HCT116 (cell line): ENCODE results near the gene TBX4. TPM values are rescaled to one million over a fixed set of nuclear protein-coding genes. Genes with fewer than 3 reads are reported as not detected.

ENCODE experiments used
- ATAC-seq: fragments of 200-7000 bp; cut with Tn5 transposase; 2 replicates; pipeline ENCODE4 v1.9.1; 2020; ENCODE audit warnings: mild to moderate bottlenecking, moderate library complexity
- BruUV-seq: library from RNA; stranded (reverse); fragments of 400-500 nt; replicated peaks from 2 replicates; lab custom pipeline; 2021; lab: Mats Ljungman, UMichigan
- CTCF ChIA-PET: fragments of 300-600 bp; sonication (Branson Sonifier 250); formaldehyde crosslinking; loops from one replicate; lab custom pipeline; 2021; ENCODE audit warnings: antibody characterized with exemption; lab: Charles Lee
- POLR2A ChIA-PET: fragments of 300-600, 350-600 bp; sonication (Branson Sonifier 250); formaldehyde crosslinking; loops from one replicate; lab custom pipeline; 2021; ENCODE audit warnings: antibody characterized with exemption; lab: Charles Lee
- RAD21 ChIA-PET, 2 experiments: fragments of 300-600 bp; sonication (Branson Sonifier 250); formaldehyde crosslinking; loops; one replicate each; lab custom pipeline; 2023; ENCODE audit warnings: low total read pairs in 2 of 2; ENCODE audit not compliant: uncharacterized antibody in 2 of 2, unreplicated experiment in 2 of 2, low non-redundant PET in 1 of 2; lab: Charles Lee
- DNase-seq: peaks from one replicate; pipeline ENCODE4 v3.0.0-alpha.2; 2010; ENCODE audit warnings: low read depth, low spot score
- H2AFZ ChIP-seq: fragments of 200-600 bp; shearing (Covaris generic), sonication (generic); 2 replicates; pipeline ENCODE4 v1.6.1; 2017; ENCODE audit warnings: low read depth, mixed run types, mixed read lengths, antibody characterized with exemption, low read length; ENCODE audit not compliant: poor library complexity, severe bottlenecking
- H3K27ac ChIP-seq: 2 replicates; pipeline ENCODE4 v1.5.1; 2012; ENCODE audit warnings: low read depth, low read length
- H3K27me3 ChIP-seq: fragments of 200-600 bp; sonication (generic); 2 replicates; pipeline ENCODE4 v1.6.1; 2016; ENCODE audit warnings: mixed run types, low read length, mixed read lengths; ENCODE audit not compliant: insufficient read depth
- H3K36me3 ChIP-seq, 2 experiments: fragments of 200-500 bp in 1 of 2; fragments of 200-600 bp in 1 of 2; sonication (Bioruptor generic) in 1 of 2; sonication (generic) in 1 of 2; 2 replicates each; pipeline versions ENCODE4 v1.5.1 to v1.6.1; 2014 to 2016; ENCODE audit warnings: low read length in 2 of 2, inconsistent platforms in 1 of 2, mixed read lengths in 1 of 2, mixed run types in 1 of 2; ENCODE audit not compliant: insufficient read depth in 2 of 2, control insufficient read depth in 1 of 2
- H3K4me1 ChIP-seq, 2 experiments: fragments of 200-600 bp in 1 of 2; sonication (generic) in 1 of 2; 2 replicates each; pipeline versions ENCODE4 v1.5.1 to v1.6.1; 2012 to 2017; ENCODE audit warnings: low read length in 2 of 2, inconsistent platforms in 1 of 2, mild to moderate bottlenecking in 1 of 2, mixed read lengths in 1 of 2, mixed run types in 1 of 2, moderate library complexity in 1 of 2; ENCODE audit not compliant: insufficient read depth in 2 of 2, control insufficient read depth in 1 of 2
- H3K4me2 ChIP-seq: fragments of 200-600 bp; sonication (generic); 2 replicates; pipeline ENCODE4 v1.6.1; 2017; ENCODE audit warnings: mixed run types, low read length, mixed read lengths
- H3K4me3 ChIP-seq, 2 experiments: fragments of 200-600 bp in 1 of 2; sonication (generic) in 1 of 2; replicated peaks in 1 of 2; 2 replicates each; pipeline ENCODE4 v1.5.1; 2011 to 2016; ENCODE audit warnings: low read length in 2 of 2, control low read depth in 1 of 2, low read depth in 1 of 2, mild to moderate bottlenecking in 1 of 2, mixed read lengths in 1 of 2, mixed run types in 1 of 2
- H3K79me2 ChIP-seq: fragments of 200-600 bp; sonication (generic); 2 replicates; pipeline ENCODE4 v1.6.1; 2017; ENCODE audit warnings: mild to moderate bottlenecking, mixed run types, low read length, moderate library complexity, mixed read lengths; ENCODE audit not compliant: insufficient read depth
- H3K9ac ChIP-seq: fragments of 200-600 bp; sonication (generic); 2 replicates; pipeline ENCODE4 v1.6.1; 2016; ENCODE audit warnings: low read length, mixed read lengths
- H3K9me2 ChIP-seq: fragments of 200-600 bp; sonication (generic), shearing (Covaris generic); 2 replicates; pipeline ENCODE4 v1.6.1; 2017; ENCODE audit warnings: mixed run types, mild to moderate bottlenecking, moderate library complexity; ENCODE audit not compliant: insufficient read depth
- H3K9me3 ChIP-seq, 2 experiments: fragments of 200-500 bp in 1 of 2; fragments of 200-600 bp in 1 of 2; sonication (Bioruptor generic) in 1 of 2; sonication (generic) in 1 of 2; 2 replicates each; pipeline ENCODE4 v1.6.1; 2014 to 2017; ENCODE audit warnings: low read length in 2 of 2, mixed read lengths in 2 of 2, inconsistent platforms in 1 of 2, low read depth in 1 of 2, mild to moderate bottlenecking in 1 of 2, mixed run types in 1 of 2, moderate library complexity in 1 of 2; ENCODE audit not compliant: control insufficient read depth in 1 of 2, insufficient read depth in 1 of 2
- H4K20me1 ChIP-seq: fragments of 200-600 bp; sonication (generic), shearing (Covaris generic); 2 replicates; pipeline ENCODE4 v1.6.1; 2017; ENCODE audit warnings: mixed run types, mild to moderate bottlenecking, moderate library complexity; ENCODE audit not compliant: insufficient read depth
- CBX3 ChIP-seq: IDR thresholded peaks from 2 replicates; pipeline ENCODE4 v1.6.1; 2012; ENCODE audit warnings: low read depth
- CEBPB ChIP-seq: IDR thresholded peaks from 2 replicates; pipeline ENCODE4 v1.6.1; 2012; ENCODE audit warnings: low read depth
- EGR1 ChIP-seq: IDR thresholded peaks from 2 replicates; pipeline ENCODE4 v1.6.1; 2012; ENCODE audit warnings: low read depth
- ELF1 ChIP-seq: IDR thresholded peaks from 2 replicates; pipeline ENCODE4 v1.6.1; 2012; ENCODE audit warnings: low read depth, borderline replicate concordance
- EZH2 ChIP-seq: fragments of 200-600 bp; sonication (generic); IDR thresholded peaks from 2 replicates; pipeline ENCODE4 v1.6.1; 2017; ENCODE audit warnings: antibody characterized with exemption, mixed run types
- FOSL1 ChIP-seq: IDR thresholded peaks from 2 replicates; pipeline ENCODE4 v1.6.1; 2012; ENCODE audit warnings: low read depth
- JUND ChIP-seq: IDR thresholded peaks from 2 replicates; pipeline ENCODE4 v1.6.1; 2012
- POLR2A ChIP-seq: IDR thresholded peaks from 2 replicates; pipeline ENCODE4 v1.7.0; 2011; ENCODE audit warnings: borderline replicate concordance; ENCODE audit not compliant: insufficient read depth, insufficient read length; ENCODE audit errors: extremely low read depth
- POLR2AphosphoS5 ChIP-seq: IDR thresholded peaks from 2 replicates; pipeline ENCODE4 v1.6.1; 2011; ENCODE audit warnings: mild to moderate bottlenecking, low read depth, low read length, moderate library complexity
- RAD21 ChIP-seq: IDR thresholded peaks from 2 replicates; pipeline ENCODE4 v1.6.1; 2012; ENCODE audit warnings: low read depth, mild to moderate bottlenecking
- SIN3A ChIP-seq: IDR thresholded peaks from 2 replicates; pipeline ENCODE4 v1.6.1; 2012; ENCODE audit warnings: low read depth
- SP1 ChIP-seq: IDR thresholded peaks from 2 replicates; pipeline ENCODE4 v1.6.1; 2012; ENCODE audit warnings: low read depth
- SRF ChIP-seq: IDR thresholded peaks from 2 replicates; pipeline ENCODE4 v1.6.1; 2012; ENCODE audit warnings: low read depth
- TCF7L2 ChIP-seq: IDR thresholded peaks from 2 replicates; pipeline ENCODE4 v1.7.0; 2011; ENCODE audit warnings: borderline replicate concordance, inconsistent platforms; ENCODE audit not compliant: insufficient read depth, insufficient read length; ENCODE audit errors: extremely low read depth
- YY1 ChIP-seq: IDR thresholded peaks from 2 replicates; pipeline ENCODE4 v1.6.1; 2011; ENCODE audit warnings: low read length, low read depth, moderate library complexity, mild to moderate bottlenecking; ENCODE audit not compliant: insufficient replicate concordance; ENCODE audit errors: extremely low read depth
- ZFX ChIP-seq: fragments of 450-650 bp; IDR thresholded peaks from 2 replicates; pipeline ENCODE4 v1.6.1; 2017
- intact Hi-C: fragments of 100-400 bp; cut with micrococcal nuclease; formaldehyde crosslinking; loops from 2 replicates; pipeline ENCODE4 v1.10.0; 2022
- total RNA-seq: library from RNA; stranded (reverse); gene quantifications from one replicate; pipeline ENCODE4 v1.2.1, GENCODE V29; 2021; ENCODE audit not compliant: unreplicated experiment
- TF ChIP-seq, protein P1 (sequence below): IDR thresholded peaks from 2 replicates; pipeline ENCODE4 v1.6.1; 2012
- TF ChIP-seq, protein P2 (sequence below): IDR thresholded peaks from 2 replicates; pipeline ENCODE4 v1.6.1; 2012; ENCODE audit warnings: low read depth
- TF ChIP-seq, protein P3 (sequence below): IDR thresholded peaks from 2 replicates; pipeline ENCODE4 v1.6.1; 2012
- TF ChIP-seq, protein P4 (sequence below), 3 experiments: fragments of 200-600 bp in 1 of 3; sonication (generic) in 1 of 3; IDR thresholded peaks in 2 of 3; conservative IDR thresholded peaks in 1 of 3; 2 replicates each; pipeline ENCODE4 v1.5.1; 2012 to 2017; ENCODE audit warnings: low read depth in 2 of 3, low read length in 2 of 3, antibody characterized with exemption in 1 of 3, borderline replicate concordance in 1 of 3, control low read depth in 1 of 3, mild to moderate bottlenecking in 1 of 3, mixed read lengths in 1 of 3, mixed run types in 1 of 3, moderate library complexity in 1 of 3; ENCODE audit not compliant: insufficient read depth in 1 of 3

TBX4 gene
- total RNA-seq, 1 experiment from 2014 or later = 0.27 TPM

DNA sequence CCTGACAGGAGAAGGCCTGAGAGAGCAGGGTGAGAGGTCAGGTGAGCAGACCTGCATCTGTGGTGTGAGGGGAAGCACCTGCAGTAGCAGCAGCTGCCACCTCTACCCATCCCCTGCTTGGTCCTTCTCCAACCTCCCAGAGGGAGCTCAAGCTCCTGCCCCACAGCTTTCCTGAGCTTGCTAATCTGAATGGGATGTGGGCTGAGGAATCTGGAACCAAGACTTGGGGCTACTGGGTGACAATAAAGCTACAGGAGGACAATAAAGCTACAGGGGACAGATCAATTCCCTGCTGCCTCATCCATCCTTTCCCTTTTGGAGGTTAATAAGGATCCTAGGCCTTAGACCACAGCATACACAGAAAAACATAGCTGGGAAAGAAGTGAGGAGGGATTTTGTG is 4.9 kb upstream of the TBX4 start:
- no peaks in the 10 kb centered on the region for H3K36me3 ChIP-seq
- no peak overlapping the region for H3K9ac ChIP-seq
- no peak overlapping the region for H3K4me3 ChIP-seq
- intact Hi-C loops = no loop called here
- H3K27me3 ChIP-seq = no peaks in the 10 kb centered on the region
- POLR2A ChIA-PET = interaction anchor here (1.2 to 1.6 kb wide), 2 partner anchors 21 to 49 kb away, joined by 3 to 4 read pairs; no protein-coding TSS in a partner anchor
- H3K9me2 ChIP-seq = no peaks in the 10 kb centered on the region
- H4K20me1 ChIP-seq = no peaks in the 10 kb centered on the region
- TF ChIP-seq EZH2 = no peak
- TF ChIP-seq, protein P1, sequence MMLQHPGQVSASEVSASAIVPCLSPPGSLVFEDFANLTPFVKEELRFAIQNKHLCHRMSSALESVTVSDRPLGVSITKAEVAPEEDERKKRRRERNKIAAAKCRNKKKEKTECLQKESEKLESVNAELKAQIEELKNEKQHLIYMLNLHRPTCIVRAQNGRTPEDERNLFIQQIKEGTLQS = no peak
- TF ChIP-seq CEBPB = no peak
- TF ChIP-seq, protein P2, sequence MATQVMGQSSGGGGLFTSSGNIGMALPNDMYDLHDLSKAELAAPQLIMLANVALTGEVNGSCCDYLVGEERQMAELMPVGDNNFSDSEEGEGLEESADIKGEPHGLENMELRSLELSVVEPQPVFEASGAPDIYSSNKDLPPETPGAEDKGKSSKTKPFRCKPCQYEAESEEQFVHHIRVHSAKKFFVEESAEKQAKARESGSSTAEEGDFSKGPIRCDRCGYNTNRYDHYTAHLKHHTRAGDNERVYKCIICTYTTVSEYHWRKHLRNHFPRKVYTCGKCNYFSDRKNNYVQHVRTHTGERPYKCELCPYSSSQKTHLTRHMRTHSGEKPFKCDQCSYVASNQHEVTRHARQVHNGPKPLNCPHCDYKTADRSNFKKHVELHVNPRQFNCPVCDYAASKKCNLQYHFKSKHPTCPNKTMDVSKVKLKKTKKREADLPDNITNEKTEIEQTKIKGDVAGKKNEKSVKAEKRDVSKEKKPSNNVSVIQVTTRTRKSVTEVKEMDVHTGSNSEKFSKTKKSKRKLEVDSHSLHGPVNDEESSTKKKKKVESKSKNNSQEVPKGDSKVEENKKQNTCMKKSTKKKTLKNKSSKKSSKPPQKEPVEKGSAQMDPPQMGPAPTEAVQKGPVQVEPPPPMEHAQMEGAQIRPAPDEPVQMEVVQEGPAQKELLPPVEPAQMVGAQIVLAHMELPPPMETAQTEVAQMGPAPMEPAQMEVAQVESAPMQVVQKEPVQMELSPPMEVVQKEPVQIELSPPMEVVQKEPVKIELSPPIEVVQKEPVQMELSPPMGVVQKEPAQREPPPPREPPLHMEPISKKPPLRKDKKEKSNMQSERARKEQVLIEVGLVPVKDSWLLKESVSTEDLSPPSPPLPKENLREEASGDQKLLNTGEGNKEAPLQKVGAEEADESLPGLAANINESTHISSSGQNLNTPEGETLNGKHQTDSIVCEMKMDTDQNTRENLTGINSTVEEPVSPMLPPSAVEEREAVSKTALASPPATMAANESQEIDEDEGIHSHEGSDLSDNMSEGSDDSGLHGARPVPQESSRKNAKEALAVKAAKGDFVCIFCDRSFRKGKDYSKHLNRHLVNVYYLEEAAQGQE = no peak
- TF ChIP-seq ELF1 = no peak
- TF ChIP-seq TCF7L2 = no peak
- no peak for TF ChIP-seq EGR1
- no peak for TF ChIP-seq JUND
- TF ChIP-seq FOSL1 = no peak
- TF ChIP-seq YY1 = no peak
- TF ChIP-seq SIN3A = no peak
- TF ChIP-seq, protein P3, sequence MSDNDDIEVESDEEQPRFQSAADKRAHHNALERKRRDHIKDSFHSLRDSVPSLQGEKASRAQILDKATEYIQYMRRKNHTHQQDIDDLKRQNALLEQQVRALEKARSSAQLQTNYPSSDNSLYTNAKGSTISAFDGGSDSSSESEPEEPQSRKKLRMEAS = no peak
- no peak for TF ChIP-seq SRF
- TF ChIP-seq POLR2AphosphoS5 = no peak
- TF ChIP-seq RAD21 = no peak
- no peak for TF ChIP-seq ZFX
- no peak for TF ChIP-seq SP1
- TF ChIP-seq POLR2A = no peak
- TF ChIP-seq, protein P4, sequence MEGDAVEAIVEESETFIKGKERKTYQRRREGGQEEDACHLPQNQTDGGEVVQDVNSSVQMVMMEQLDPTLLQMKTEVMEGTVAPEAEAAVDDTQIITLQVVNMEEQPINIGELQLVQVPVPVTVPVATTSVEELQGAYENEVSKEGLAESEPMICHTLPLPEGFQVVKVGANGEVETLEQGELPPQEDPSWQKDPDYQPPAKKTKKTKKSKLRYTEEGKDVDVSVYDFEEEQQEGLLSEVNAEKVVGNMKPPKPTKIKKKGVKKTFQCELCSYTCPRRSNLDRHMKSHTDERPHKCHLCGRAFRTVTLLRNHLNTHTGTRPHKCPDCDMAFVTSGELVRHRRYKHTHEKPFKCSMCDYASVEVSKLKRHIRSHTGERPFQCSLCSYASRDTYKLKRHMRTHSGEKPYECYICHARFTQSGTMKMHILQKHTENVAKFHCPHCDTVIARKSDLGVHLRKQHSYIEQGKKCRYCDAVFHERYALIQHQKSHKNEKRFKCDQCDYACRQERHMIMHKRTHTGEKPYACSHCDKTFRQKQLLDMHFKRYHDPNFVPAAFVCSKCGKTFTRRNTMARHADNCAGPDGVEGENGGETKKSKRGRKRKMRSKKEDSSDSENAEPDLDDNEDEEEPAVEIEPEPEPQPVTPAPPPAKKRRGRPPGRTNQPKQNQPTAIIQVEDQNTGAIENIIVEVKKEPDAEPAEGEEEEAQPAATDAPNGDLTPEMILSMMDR (IDR thresholded peaks at IDR 0.05 in 2 of 3, conservative IDR thresholded peaks at IDR 0.05 in 1 of 3; ENCODE audit: borderline replicate concordance in 1 of 3, insufficient read depth in 1 of 3, low read depth in 2 of 3, low read length in 2 of 3) = no peak
- no peak for TF ChIP-seq CBX3
- no peaks in the 10 kb centered on the region for H3K79me2 ChIP-seq
- H2AFZ ChIP-seq = no peak overlapping the region
- H3K4me2 ChIP-seq = no peak overlapping the region
- no peak overlapping the region for H3K27ac ChIP-seq
- no peaks in the 10 kb centered on the region for H3K9me3 ChIP-seq
- no TSS peak for BruUV-seq
- RAD21 ChIA-PET = no interaction called here
- DNase-seq (no peak), ATAC-seq (no peak)
- CTCF ChIA-PET = no interaction called here
- peaks cover 0 to 8% of the 10 kb centered on the region in 2 experiments; a peak in 2 of 4 replicates for H3K4me1 ChIP-seq
